Skeletal muscle tissue (tissue), 4 donors: Measurements from ENCODE around the gene RNASET2. TPM values are rescaled to one million over a fixed set of nuclear protein-coding genes. Genes with fewer than 3 reads are reported as not detected.

Experiments used
- H3K27ac ChIP-seq: one replicate; pipeline ENCODE4 v1.7.0; 2013; ENCODE audit warnings: mild to moderate bottlenecking, low read depth, low read length, inconsistent platforms
- H3K27me3 ChIP-seq, 3 donors: one replicate each; pipeline ENCODE4 v1.7.0; 2013; ENCODE audit warnings: low read length in 3 of 3; ENCODE audit not compliant: control insufficient read depth in 3 of 3, insufficient read depth in 3 of 3
- H3K36me3 ChIP-seq, 3 donors: one replicate each; pipeline ENCODE4 v1.7.0; 2013; ENCODE audit warnings: low read length in 3 of 3; ENCODE audit not compliant: control insufficient read depth in 3 of 3, insufficient read depth in 3 of 3
- H3K4me1 ChIP-seq, 3 donors: one replicate each; pipeline ENCODE4 v1.7.0; 2013; ENCODE audit warnings: low read length in 3 of 3, mild to moderate bottlenecking in 3 of 3; ENCODE audit not compliant: control insufficient read depth in 3 of 3, insufficient read depth in 3 of 3
- H3K4me3 ChIP-seq, 3 donors: one replicate each; pipeline ENCODE4 v1.7.0; 2013; ENCODE audit warnings: low read length in 3 of 3
- H3K9ac ChIP-seq, 3 donors: one replicate each; pipeline ENCODE4 v1.7.0; 2013; ENCODE audit warnings: low read length in 3 of 3, mild to moderate bottlenecking in 3 of 3, moderate library complexity in 2 of 3, low read depth in 1 of 3
- H3K9me3 ChIP-seq, 3 donors: one replicate each; pipeline ENCODE4 v1.7.0; 2013; ENCODE audit warnings: low read length in 3 of 3; ENCODE audit not compliant: control insufficient read depth in 3 of 3
- total RNA-seq: library from RNA; depleted of rRNA; stranded (reverse); fragments of >200 nt; gene quantifications from one replicate; pipeline ENCODE4 v1.2.3, GENCODE V29; 2014
- donor health status: Osteomylitis.

The RNASET2 gene
- total RNA-seq, 1 donor from 2014 or later = 20.9 TPM

- Histone ChIP-seq H3K27me3 (peaks cover 19 to 38% (median 27%) of the 10 kb centered on the region in 3 donors), H3K4me3 (no peak overlapping the region), H3K4me1 (peaks cover 0 to 3% (median 2%) of the 10 kb centered on the region in 3 donors), H3K9ac (no peak overlapping the region), H3K36me3 (no peaks in the 10 kb centered on the region), H3K9me3 (peaks cover 0 to 14% (median 2%) of the 10 kb centered on the region in 3 donors), H3K27ac (no peak overlapping the region)
Measured at GRCh38 chr6:166905013-166905412, 51.3 kb downstream of the RNASET2 start.

DNA sequence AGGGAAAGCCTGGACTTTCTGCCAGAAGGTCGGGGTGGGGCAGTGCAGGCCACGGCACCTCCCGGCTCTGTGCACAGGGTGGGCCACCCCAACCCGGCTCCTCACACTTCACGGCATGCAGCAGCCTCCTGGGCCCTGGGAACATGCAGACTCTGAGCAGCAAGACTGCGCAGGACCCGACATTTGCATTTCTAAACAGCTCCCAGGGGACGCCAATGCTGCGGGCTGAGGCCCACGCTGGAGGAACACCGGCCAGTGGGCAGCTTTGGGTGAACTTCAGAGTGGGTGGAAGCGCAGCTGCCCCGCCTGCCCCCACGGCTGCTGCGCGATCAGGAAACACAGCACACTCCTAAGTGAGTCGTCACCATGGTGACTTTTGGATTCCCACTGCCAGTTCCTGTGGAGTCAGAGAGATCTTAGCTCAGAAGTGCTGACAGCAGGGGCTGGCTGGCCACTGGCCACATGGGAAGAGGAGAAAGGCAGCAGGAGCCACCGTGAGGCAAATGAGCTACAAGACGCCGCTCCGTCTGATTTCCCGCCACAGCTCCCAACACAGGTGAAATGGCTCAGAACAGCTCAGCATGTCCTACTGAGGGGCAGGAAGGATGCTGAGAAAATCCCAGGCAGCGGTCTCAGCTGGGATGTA lies 52.1 kb downstream of the RNASET2 start:
- peaks cover 0 to 14% (median 2%) of the 10 kb centered on the region in 3 donors for H3K9me3 ChIP-seq
- H3K4me1 ChIP-seq = peaks cover 0 to 3% (median 2%) of the 10 kb centered on the region in 3 donors
- H3K27me3 ChIP-seq = peaks cover 19 to 38% (median 27%) of the 10 kb centered on the region in 3 donors
- no peak overlapping the region for H3K27ac ChIP-seq
- no peak overlapping the region for H3K9ac ChIP-seq
- H3K4me3 ChIP-seq = no peak overlapping the region
- H3K36me3 ChIP-seq = no peaks in the 10 kb centered on the region

DNA sequence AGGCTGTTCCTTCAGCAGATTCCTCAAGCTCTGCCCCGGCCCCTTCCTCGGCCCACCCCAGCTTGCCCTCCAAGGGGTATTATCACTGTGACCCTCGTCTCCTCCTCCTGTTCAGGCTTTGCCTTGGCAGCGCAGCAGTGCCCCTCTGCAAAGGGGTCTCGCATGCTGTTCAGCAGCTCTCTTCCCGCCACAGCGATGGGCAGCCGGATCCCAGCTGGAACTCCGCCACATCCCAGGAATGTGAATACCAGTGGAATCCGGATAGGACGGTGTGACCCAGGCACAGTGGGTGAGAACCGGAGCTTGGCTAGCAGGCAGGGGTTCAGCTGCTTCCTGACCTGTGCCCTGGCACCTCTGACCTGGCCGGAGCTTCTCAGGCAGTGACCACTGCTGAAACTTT lies 52.9 kb downstream of the RNASET2 start:
- Histone ChIP-seq H3K36me3 (no peaks in the 10 kb centered on the region), H3K27me3 (peaks cover 19 to 44% (median 27%) of the 10 kb centered on the region in 3 donors), H3K9me3 (peaks cover 0 to 14% (median 2%) of the 10 kb centered on the region in 3 donors), H3K4me3 (no peak overlapping the region), H3K9ac (no peak overlapping the region), H3K4me1 (peaks cover 0 to 3% (median 2%) of the 10 kb centered on the region in 3 donors), H3K27ac (no peak overlapping the region)

DNA sequence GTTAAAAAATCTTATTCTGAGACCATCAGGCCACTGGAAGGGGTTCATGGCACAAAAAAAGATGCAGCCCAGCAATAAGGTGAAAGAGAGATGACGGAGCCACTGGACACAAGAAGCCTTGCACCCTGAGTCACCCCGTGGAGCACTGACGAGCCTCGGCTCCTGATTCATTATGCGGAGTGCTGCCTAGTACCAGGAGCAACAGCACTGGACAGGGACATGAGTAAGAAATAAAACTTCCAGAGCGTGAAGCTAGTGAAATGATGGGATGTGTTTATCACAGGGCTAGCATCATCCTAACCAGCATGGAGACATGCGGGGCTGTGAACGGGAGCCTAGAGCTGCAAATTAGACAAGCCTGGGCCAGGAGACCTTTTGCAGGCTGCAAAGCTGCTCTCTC lies 53.3 kb downstream of the RNASET2 start:
- Histone ChIP-seq H3K9ac (no peak overlapping the region), H3K4me1 (peaks cover 0 to 2% (median 1%) of the 10 kb centered on the region in 3 donors), H3K27me3 (peaks cover 19 to 44% (median 27%) of the 10 kb centered on the region in 3 donors), H3K9me3 (peaks cover 0 to 14% (median 2%) of the 10 kb centered on the region in 3 donors), H3K4me3 (no peak overlapping the region), H3K27ac (no peak overlapping the region), H3K36me3 (no peaks in the 10 kb centered on the region)

GRCh38 chr6:166902211-166902755 lies 54.1 kb downstream of the RNASET2 start:
- Histone ChIP-seq H3K27ac (no peak overlapping the region), H3K4me1 (peaks cover 0 to 2% (median 0%) of the 10 kb centered on the region in 3 donors), H3K27me3 (peaks cover 19 to 42% (median 27%) of the 10 kb centered on the region in 3 donors), H3K4me3 (no peak overlapping the region), H3K36me3 (no peaks in the 10 kb centered on the region), H3K9ac (no peak overlapping the region), H3K9me3 (peaks cover 0 to 14% (median 2%) of the 10 kb centered on the region in 3 donors)

GRCh38 chr6:166901626-166902025 lies 54.7 kb downstream of the RNASET2 start:
- Histone ChIP-seq H3K4me1 (peaks cover 0 to 2% (median 0%) of the 10 kb centered on the region in 3 donors), H3K9ac (no peak overlapping the region), H3K27me3 (peaks cover 19 to 39% (median 25%) of the 10 kb centered on the region in 3 donors), H3K9me3 (peaks cover 0 to 14% (median 2%) of the 10 kb centered on the region in 3 donors), H3K4me3 (no peak overlapping the region), H3K27ac (no peak overlapping the region), H3K36me3 (no peaks in the 10 kb centered on the region)

GRCh38 chr6:166900956-166901607 lies 55.3 kb downstream of the RNASET2 start:
- Histone ChIP-seq H3K27me3 (peaks cover 19 to 36% (median 21%) of the 10 kb centered on the region in 3 donors), H3K9ac (no peak overlapping the region), H3K4me1 (peaks cover 0 to 2% (median 0%) of the 10 kb centered on the region in 3 donors), H3K27ac (no peak overlapping the region), H3K4me3 (no peak overlapping the region), H3K9me3 (peaks cover 0 to 14% (median 2%) of the 10 kb centered on the region in 3 donors), H3K36me3 (no peaks in the 10 kb centered on the region)

DNA sequence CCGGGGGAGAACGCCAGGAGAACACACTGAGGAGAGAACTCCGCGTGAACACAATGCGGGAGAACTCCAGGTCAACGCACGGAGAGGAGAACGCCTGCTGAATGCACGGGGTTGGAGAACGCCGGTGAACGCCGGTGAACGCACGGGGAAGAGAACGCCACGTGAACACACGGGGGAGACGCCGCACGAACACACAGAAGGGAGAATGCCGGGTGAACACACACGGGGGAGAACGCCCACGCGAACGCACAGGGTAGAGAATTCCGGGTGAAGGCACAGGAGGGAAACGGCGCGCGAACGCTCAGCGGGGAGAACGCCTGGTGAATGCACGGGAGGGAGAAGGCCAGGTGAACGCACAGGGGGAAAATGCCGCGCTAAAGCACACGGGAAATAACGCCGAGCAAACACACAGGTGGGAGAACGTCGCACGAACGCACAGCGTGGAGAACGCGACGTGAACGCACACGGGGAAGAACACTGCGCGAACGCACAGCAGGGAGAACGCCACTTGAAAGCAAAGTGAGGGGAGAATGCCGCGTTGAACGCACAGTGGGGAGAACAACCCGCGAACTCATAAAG lies 56.1 kb downstream of the RNASET2 start:
- H3K36me3 ChIP-seq = no peaks in the 10 kb centered on the region
- H3K9ac ChIP-seq = no peak overlapping the region
- H3K27ac ChIP-seq = no peak overlapping the region
- peaks cover 0 to 14% (median 2%) of the 10 kb centered on the region in 3 donors for H3K9me3 ChIP-seq
- peaks cover 0 to 2% (median 0%) of the 10 kb centered on the region in 3 donors for H3K4me1 ChIP-seq
- H3K27me3 ChIP-seq = peaks cover 15 to 31% (median 20%) of the 10 kb centered on the region in 3 donors
- no peak overlapping the region for H3K4me3 ChIP-seq

DNA sequence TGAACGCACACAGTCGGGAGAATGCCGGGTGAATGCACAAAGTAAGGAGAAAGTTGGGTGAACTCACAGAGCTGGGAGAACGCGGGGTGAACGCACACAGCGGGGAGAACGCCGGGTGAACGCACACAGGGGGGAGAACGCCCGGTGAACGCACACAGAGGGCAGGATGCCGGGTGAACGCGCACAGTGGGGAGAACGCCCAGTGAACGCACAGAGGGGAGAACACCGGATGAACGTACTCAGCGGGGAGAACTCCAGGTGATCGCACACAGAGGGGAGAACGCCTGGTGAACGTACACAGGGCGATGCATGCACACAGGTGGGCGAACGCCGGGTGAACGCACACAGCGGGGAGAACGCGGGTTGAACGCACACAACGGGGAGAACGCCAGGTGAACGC lies 57.4 kb downstream of the RNASET2 start:
- H3K4me1 ChIP-seq = no peaks in the 10 kb centered on the region
- no peak overlapping the region for H3K9ac ChIP-seq
- no peaks in the 10 kb centered on the region for H3K36me3 ChIP-seq

More for the DNA sequence above, 57.4 kb downstream of the RNASET2 start:
- Histone ChIP-seq H3K4me3 (no peak overlapping the region), H3K9me3 (peaks cover 0 to 14% (median 2%) of the 10 kb centered on the region in 3 donors), H3K27me3 (peaks cover 6 to 19% (median 7%) of the 10 kb centered on the region in 3 donors), H3K27ac (no peak overlapping the region)
